Measurements from ENCODE around the gene CCDC74B. TPM values are rescaled to one million over a fixed set of nuclear protein-coding genes. Genes with fewer than 3 reads are reported as not detected.
"Not testable (repeated sequence)": the region's sequence is repeated elsewhere in the genome, so short reads cannot be mapped to it uniquely, and the experiment has no call there.

The CCDC74B gene
- total and polyA plus RNA-seq, 5 donors, result 0.72 to 2.2 (median 1.4) TPM

DNA sequence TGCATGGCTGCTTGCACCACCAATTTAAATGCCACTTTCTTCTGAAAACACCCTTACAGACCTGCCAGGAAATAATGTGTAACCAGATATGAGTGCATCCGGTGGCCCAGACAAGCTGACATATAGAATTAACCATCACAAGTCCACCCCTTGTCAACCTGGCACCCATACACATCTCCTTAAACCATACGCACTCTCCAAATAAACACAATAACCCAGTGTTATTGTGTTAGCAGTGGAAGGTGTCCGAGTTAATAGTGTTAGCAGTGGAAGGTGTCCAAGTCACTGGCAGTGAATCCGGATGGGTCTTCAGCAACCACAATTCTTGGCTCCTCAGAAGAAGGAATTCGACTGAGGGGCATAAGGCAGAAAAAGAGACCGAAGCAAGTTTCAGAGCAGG, 3.6 kb upstream of the CCDC74B start:
- H3K27me3 ChIP-seq (ENCODE audit: control insufficient read depth, insufficient read depth); H3K27ac ChIP-seq (ENCODE audit: low read length); intact Hi-C loops (cut with DNase I); H3K9me3 ChIP-seq (ENCODE audit: control insufficient read depth, low read length); H3K4me3 ChIP-seq (ENCODE audit: low read length); ATAC-seq; DNase-seq; H3K4me1 ChIP-seq (ENCODE audit: control insufficient read depth, insufficient read depth, low read length): not testable (repeated sequence)
- 51% methylated on average over 6 of the region's 6 CpGs for WGBS

DNA sequence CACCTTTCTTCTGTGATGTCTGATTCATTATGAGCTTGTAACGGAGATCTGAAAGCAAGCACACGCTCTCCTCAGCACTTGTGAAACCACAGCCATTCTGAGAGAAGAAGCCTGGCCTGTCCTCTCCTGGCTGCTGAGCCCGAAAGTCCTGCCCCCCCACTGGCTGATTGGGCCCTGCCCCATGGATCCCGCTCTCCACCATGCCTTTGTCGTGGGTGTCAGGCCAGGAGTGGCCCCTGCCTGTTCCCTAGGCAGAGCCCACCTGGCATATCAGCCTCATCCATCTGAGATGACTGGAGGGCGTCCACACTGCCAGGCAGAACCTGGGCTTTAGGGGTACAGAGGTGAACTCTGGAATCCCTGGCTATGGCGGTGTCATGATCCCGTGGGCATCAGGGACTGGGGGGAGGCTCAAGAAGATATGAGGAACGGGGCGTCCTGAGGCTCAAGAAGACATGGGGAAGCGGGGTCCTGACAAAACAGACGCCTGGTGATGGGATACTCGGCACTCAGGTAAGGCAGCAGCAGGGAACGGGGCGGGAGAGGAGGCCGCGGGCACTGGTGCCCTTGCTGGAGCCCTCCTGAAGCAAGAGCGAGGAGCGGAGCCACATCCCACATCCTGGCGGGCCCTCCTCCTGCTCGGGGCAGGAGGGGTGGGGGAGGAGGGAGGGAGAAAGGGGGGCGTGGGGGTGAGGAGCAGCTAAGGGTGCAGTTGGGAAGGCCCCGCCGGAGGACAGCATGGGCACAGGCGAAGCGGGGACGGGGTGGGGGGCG, 1.5 kb downstream of the CCDC74B start:
- H3K27ac ChIP-seq (ENCODE audit: low read length); intact Hi-C loops (cut with DNase I); ATAC-seq; DNase-seq; H3K27me3 ChIP-seq (ENCODE audit: control insufficient read depth, insufficient read depth); H3K4me1 ChIP-seq (ENCODE audit: control insufficient read depth, insufficient read depth, low read length); H3K4me3 ChIP-seq (ENCODE audit: low read length); H3K9me3 ChIP-seq (ENCODE audit: control insufficient read depth, low read length): not testable (repeated sequence)
- 45% methylated on average over 25 of the region's 28 CpGs for WGBS

DNA sequence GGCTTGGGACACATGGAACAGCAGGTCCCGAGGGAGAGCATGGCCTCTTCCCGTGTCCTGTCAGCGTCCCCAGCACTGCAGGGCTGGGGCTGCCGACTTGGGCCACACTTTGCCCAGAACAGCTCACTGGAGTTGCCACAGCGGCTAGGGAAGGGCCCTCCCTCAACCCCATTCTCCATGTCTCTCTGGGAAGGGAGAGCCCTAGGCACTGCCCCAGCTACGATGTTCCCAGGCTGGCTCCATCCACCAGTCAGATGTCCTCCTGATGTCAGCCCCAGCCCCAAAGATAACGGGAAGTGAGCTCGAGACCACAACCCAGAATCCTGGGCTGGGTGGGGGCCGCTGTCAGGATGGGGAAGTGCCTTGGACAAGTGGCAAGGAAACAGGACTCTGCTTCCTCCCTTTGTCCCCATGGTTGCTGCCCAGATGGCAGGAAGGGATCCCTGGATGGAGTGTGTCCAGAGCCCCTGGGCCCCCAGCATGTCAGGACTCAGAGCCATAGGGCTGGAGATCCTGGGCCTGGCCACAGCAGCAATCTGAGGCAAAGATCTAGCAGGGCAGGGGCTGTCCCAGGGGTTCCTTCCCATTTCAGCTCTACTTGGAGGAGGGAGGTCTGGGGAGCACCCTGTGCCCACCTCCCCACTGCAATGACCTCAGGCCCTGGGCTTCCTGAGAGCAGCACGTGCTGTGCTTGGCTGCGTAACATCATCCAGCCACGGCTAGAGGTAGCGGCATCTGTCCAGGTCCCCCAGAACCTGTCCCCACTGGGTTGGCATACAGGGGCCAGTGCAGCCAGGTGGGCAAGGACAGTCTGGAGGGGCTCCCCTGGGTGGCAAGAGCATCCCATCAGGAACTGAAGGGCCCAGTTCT, 2.3 kb downstream of the CCDC74B start:
- ATAC-seq; H3K27me3 ChIP-seq (ENCODE audit: control insufficient read depth, insufficient read depth); H3K4me1 ChIP-seq (ENCODE audit: control insufficient read depth, insufficient read depth, low read length); H3K9me3 ChIP-seq (ENCODE audit: control insufficient read depth, low read length); H3K4me3 ChIP-seq (ENCODE audit: low read length); DNase-seq; intact Hi-C loops (cut with DNase I); H3K27ac ChIP-seq (ENCODE audit: low read length): not testable (repeated sequence)
- 74% methylated on average over 13 of the region's 13 CpGs for WGBS

DNA sequence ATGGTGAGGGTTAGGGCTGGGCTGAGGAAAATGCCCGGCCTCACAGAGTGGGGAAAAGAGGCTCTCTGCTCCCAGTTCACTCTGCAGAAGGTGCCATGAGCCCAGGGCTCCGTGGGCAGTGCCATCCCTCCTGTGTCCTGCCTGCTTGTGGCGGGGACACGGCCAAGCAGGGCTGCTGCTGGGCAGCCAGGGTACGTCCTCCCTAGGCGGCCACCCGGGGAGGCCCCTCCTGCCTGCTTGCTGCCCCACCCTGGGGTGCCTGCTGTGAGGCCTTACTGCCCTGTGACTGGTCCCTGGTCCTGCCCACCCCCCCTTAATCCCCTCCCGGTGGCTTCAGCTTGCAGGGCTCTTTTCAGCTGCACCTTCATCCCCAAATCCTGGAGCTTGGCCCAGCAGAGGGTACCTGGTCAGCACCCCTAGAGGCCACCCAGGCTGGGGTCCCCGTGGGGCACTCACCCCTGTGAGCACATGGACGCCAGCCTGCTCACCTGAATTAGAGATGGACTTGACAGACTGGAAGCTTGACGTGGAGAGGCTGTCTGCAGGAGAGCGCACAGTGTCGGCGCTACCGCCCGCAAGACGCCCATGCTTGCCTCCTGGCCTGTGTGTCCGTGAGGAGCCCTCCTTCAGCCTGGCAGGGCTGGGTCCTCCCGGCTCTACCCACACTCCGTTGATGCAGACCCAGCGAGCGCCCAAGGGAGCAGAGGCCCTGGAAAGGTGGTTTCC, 3.1 kb downstream of the CCDC74B start:
- H3K4me1 ChIP-seq (ENCODE audit: control insufficient read depth, insufficient read depth, low read length); H3K4me3 ChIP-seq (ENCODE audit: low read length); H3K27ac ChIP-seq (ENCODE audit: low read length); ATAC-seq; H3K27me3 ChIP-seq (ENCODE audit: control insufficient read depth, insufficient read depth); DNase-seq; H3K9me3 ChIP-seq (ENCODE audit: control insufficient read depth, low read length); intact Hi-C loops (cut with DNase I): not testable (repeated sequence)
- WGBS, result 85% methylated on average over 17 of the region's 22 CpGs

DNA sequence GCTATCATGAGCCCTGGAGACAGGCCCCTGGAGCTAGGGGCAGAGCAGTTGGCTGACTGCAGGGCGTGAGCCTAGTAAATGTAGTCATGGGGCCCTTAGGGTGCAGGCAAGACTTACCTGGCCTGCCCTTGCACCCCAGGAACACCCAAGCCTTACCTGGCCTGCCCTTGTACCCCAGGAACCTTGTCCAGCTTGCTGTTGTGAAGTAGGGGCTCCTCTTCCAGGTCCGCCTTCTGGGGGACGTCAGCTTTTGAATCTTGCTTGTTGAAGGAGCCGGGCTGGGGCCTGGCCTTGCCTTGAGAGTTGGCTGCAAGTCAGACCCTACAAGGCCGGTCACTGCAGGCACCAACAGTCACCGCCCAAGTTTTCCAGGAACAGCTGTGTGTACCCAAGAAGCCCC, 3.9 kb downstream of the CCDC74B start:
- H3K4me3 ChIP-seq (ENCODE audit: low read length); H3K4me1 ChIP-seq (ENCODE audit: control insufficient read depth, insufficient read depth, low read length); H3K27ac ChIP-seq (ENCODE audit: low read length); intact Hi-C loops (cut with DNase I); DNase-seq; H3K9me3 ChIP-seq (ENCODE audit: control insufficient read depth, low read length); ATAC-seq; H3K27me3 ChIP-seq (ENCODE audit: control insufficient read depth, insufficient read depth): not testable (repeated sequence)
- WGBS, result 92% methylated on average over 4 of the region's 6 CpGs

DNA sequence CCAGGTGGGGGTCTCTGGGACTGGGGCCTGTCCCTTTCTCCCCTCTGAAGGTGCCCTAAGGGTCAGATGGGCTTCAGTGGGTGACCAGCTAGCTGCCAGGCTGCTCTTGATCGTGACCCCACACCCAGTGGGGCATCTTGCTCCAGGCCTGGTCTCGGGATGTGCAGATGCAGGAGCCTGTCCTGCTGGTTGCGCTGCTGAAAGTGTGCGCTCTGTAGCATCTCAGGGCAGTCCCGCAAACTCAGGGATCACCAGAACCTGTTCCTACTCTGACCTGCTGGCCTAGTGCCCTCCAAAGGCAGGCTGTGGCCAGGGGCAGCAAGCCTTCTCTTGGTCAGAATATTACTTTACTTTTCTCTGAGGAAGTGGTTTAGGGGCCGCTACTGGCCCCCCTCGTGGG, 4.4 kb downstream of the CCDC74B start:
- 94% methylated on average over 7 of the region's 7 CpGs for WGBS
- not testable (repeated sequence) for H3K27ac ChIP-seq (ENCODE audit: low read length)

DNA sequence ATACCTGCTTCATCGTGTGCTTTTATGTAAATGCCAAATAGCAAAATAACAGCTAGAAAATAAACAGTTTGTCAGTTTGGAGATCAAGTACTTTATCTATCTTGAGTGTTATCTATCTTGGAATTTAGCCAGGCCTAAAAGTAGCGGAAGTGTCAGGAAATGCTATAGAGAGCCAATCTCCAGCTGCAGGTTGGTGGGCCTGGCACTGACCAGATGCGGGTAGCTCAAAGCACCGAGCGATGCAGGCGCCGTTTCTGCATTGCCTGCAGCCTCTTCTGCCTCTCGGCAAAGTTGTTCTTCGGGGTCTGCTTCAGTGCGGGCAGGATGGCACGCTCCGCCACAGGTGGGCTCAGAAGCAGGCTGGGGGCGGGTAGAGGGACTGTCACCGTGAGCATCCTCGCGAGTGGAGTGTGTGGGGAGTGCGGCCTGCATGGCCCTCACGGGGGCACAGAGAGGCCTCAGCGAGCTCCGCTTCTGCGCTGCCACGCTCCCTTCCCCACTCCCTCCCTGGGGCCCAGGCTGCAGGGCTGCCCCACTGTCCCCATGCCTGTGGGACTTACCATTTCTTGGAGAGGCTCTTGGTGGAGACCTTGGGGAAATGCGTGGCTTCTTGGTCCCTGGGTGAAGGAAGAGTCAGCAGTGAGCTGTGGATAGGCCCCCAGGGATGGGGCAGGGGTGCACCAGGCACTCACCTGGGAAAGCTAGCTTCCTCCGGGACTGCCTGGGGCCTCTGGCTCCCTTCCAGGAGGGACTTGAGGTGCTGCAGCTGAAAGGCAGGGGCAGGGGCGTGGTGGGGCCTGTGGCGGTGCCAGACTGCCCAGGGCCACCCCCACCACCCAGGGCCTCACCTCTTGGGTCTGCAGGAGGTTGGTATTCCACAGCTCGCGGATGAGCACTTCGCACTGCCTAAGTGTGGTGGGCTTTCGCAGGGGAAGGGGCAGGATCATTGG, 5.3 kb downstream of the CCDC74B start:
- 83% methylated on average over 29 of the region's 30 CpGs for WGBS

More for the DNA sequence above, 4.4 kb downstream of the CCDC74B start:
- H3K27me3 ChIP-seq (ENCODE audit: control insufficient read depth, insufficient read depth); H3K4me3 ChIP-seq (ENCODE audit: low read length); ATAC-seq; H3K9me3 ChIP-seq (ENCODE audit: control insufficient read depth, low read length); H3K4me1 ChIP-seq (ENCODE audit: control insufficient read depth, insufficient read depth, low read length); DNase-seq; intact Hi-C loops (cut with DNase I): not testable (repeated sequence)

DNA sequence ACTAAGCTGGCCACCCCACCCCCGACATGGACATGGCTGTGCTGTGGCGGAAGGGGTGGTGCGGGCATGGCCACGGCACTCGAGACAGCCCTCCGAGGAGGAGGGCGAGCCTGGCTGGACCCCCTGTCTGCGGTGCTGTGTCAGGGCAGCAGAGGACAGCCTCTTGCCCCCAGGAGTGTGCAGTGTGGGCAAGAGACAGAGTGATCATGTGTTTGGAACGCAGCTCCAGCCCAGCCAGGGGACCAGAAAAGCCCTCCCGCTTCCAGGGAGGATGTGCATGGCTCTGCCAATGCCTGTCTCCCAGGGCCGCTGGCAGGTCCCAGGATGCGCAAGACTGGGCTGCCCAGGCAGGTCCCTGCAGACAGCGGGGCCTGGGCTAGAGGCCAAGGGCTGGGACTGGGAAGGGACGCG, 6.1 kb downstream of the CCDC74B start:
- DNase-seq (peak in 1 of 3 donors; percentile 57), ATAC-seq (peak in 1 of 2 donors; percentile 17)
- H3K27ac ChIP-seq (ENCODE audit: low read length); intact Hi-C loops (cut with DNase I); H3K4me1 ChIP-seq (ENCODE audit: control insufficient read depth, insufficient read depth, low read length); H3K4me3 ChIP-seq (ENCODE audit: low read length); H3K9me3 ChIP-seq (ENCODE audit: control insufficient read depth, low read length); H3K27me3 ChIP-seq (ENCODE audit: control insufficient read depth, insufficient read depth): not testable (repeated sequence)
- 71% methylated on average over 15 of the region's 15 CpGs for WGBS

More for the DNA sequence above, 5.3 kb downstream of the CCDC74B start:
- DNase-seq; ATAC-seq; H3K4me3 ChIP-seq (ENCODE audit: low read length); H3K9me3 ChIP-seq (ENCODE audit: control insufficient read depth, low read length); H3K27me3 ChIP-seq (ENCODE audit: control insufficient read depth, insufficient read depth); H3K27ac ChIP-seq (ENCODE audit: low read length); H3K4me1 ChIP-seq (ENCODE audit: control insufficient read depth, insufficient read depth, low read length); intact Hi-C loops (cut with DNase I): not testable (repeated sequence)

DNA sequence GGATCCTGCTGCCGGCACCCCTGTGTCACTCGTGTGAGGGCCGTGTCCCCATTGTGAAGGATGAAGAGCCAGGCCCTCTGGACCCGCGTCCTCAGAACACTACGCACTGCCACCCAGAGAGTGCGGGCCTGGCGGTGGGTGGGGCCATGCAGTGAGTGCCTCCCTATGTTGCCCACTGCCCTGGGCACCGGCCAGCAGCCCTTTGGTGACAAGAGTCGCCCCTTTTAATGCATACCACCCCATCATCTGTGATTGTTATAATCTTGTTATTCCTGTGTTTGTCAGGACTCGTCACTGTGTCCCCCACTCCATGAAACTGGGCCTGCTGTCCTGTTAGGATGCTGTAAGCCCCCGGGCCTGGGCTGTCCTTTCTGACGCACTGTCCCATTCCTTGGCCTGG, 6.6 kb downstream of the CCDC74B start:
- DNase-seq; ATAC-seq; H3K27me3 ChIP-seq (ENCODE audit: control insufficient read depth, insufficient read depth); H3K4me1 ChIP-seq (ENCODE audit: control insufficient read depth, insufficient read depth, low read length); H3K4me3 ChIP-seq (ENCODE audit: low read length); H3K9me3 ChIP-seq (ENCODE audit: control insufficient read depth, low read length); intact Hi-C loops (cut with DNase I); H3K27ac ChIP-seq (ENCODE audit: low read length): not testable (repeated sequence)
- 88% methylated on average over 10 of the region's 13 CpGs for WGBS

DNA sequence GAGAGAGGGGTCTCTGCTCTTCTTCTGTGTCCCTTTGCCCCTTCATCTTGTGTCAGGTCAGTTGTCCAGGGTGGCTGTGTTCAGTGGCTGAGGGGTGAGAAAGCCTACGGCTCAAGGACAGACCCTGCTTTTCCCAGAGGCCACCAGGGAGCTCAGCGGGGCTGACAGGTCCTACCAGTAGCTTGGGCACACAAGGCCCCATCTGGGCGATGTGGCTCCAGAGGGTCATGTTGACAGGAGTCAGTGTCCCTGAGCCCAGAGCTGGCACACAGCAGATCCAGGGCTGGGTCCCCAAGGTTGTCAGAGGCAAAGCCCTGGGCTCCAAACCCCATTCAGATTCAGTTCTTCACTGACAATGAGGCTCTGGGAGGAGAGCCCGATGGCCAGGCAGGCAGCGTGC, 7.8 kb downstream of the CCDC74B start:
- 78% methylated on average over 5 of the region's 5 CpGs for WGBS

More for the DNA sequence above, 7.8 kb downstream of the CCDC74B start:
- H3K9me3 ChIP-seq (ENCODE audit: control insufficient read depth, low read length); intact Hi-C loops (cut with DNase I); H3K27ac ChIP-seq (ENCODE audit: low read length); DNase-seq; H3K4me3 ChIP-seq (ENCODE audit: low read length); ATAC-seq; H3K27me3 ChIP-seq (ENCODE audit: control insufficient read depth, insufficient read depth); H3K4me1 ChIP-seq (ENCODE audit: control insufficient read depth, insufficient read depth, low read length): not testable (repeated sequence)

Data from right cardiac atrium (tissue), 5 donors.